ENCODE results near the gene DPH5.

The DPH5 gene

DNA sequence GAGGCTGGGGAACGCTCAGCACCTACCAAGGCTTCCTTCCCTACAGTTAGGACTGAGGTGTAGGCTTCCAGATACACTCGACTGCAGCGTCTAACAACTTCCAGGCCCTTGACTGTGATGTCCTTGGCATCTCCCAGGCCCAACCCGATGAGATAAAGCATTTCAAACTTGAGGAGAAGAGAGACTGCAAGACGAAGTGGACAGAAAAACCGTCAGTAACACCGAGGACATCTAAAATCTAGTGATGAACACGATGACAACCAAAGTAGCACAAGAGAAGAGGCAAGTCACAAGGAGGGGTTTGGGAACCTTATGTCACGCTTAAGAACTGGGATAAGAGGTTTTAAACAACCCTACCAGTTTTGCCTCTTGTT lies 314 bp downstream of the DPH5 start:
- TF ChIP-seq TAF1 (IDR thresholded peaks at IDR 0.05; ENCODE audit: borderline replicate concordance, insufficient read depth, low read length) (no peak), SIN3A (IDR thresholded peaks at IDR 0.05; ENCODE audit: borderline replicate concordance, insufficient read depth, low read length) (no peak), POLR2AphosphoS5 (IDR thresholded peaks at IDR 0.05; ENCODE audit: low read depth, low read length) (no peak), FOXP2 (optimal IDR thresholded peaks at IDR 0.05; ENCODE audit: borderline replicate concordance, extremely low read depth, extremely low read length, insufficient read depth) (no peak)
- TF ChIP-seq, protein P1, sequence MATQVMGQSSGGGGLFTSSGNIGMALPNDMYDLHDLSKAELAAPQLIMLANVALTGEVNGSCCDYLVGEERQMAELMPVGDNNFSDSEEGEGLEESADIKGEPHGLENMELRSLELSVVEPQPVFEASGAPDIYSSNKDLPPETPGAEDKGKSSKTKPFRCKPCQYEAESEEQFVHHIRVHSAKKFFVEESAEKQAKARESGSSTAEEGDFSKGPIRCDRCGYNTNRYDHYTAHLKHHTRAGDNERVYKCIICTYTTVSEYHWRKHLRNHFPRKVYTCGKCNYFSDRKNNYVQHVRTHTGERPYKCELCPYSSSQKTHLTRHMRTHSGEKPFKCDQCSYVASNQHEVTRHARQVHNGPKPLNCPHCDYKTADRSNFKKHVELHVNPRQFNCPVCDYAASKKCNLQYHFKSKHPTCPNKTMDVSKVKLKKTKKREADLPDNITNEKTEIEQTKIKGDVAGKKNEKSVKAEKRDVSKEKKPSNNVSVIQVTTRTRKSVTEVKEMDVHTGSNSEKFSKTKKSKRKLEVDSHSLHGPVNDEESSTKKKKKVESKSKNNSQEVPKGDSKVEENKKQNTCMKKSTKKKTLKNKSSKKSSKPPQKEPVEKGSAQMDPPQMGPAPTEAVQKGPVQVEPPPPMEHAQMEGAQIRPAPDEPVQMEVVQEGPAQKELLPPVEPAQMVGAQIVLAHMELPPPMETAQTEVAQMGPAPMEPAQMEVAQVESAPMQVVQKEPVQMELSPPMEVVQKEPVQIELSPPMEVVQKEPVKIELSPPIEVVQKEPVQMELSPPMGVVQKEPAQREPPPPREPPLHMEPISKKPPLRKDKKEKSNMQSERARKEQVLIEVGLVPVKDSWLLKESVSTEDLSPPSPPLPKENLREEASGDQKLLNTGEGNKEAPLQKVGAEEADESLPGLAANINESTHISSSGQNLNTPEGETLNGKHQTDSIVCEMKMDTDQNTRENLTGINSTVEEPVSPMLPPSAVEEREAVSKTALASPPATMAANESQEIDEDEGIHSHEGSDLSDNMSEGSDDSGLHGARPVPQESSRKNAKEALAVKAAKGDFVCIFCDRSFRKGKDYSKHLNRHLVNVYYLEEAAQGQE (IDR thresholded peaks at IDR 0.05; ENCODE audit: insufficient read depth in 1 of 2, low read depth in 2 of 2, low read length in 2 of 2) = no peak

DNA sequence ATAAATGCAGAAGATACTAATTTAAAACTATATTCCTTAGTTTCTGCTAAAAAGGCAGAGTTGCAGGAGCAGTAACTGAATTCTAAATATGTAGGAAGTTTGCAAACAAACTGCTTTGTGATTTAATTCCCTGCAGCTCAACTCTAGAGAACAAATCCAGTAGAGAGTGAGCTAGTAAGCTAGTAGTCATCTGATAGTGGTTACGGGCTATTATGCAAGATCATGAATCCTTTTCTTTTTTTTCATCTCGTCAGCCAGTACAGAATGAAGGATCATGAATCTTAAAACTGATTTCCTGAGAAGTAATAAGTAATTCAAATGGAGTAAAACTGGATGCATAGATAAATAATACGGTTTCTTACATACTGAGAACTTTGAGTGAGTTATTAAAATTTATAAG lies 3.3 kb downstream of the DPH5 start:
- TF ChIP-seq, protein P1 (IDR thresholded peaks at IDR 0.05; ENCODE audit: insufficient read depth in 1 of 2, low read depth in 2 of 2, low read length in 2 of 2) = no peak
- TF ChIP-seq TAF1 (IDR thresholded peaks at IDR 0.05; ENCODE audit: borderline replicate concordance, insufficient read depth, low read length) (no peak), POLR2AphosphoS5 (IDR thresholded peaks at IDR 0.05; ENCODE audit: low read depth, low read length) (no peak)

DNA sequence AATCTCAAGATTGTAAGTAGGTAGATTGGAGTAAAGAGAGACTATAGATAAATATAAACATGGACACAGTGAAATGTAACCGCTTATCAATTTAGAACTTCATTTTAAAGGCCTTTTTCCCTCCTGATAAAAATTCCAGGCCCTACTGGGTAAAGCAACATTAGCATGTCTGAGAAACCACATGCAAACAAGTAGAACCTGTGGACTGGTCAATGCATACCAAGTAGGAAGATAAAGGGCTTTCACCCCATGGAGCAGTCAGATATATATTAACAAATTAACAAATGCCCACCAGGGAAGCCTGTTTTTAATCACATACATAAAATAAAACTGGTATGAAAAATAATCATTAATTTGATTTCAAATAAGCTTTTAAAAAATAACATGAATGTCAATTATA lies 8.1 kb downstream of the DPH5 start:
- no peak for TF ChIP-seq POLR2AphosphoS5 (IDR thresholded peaks at IDR 0.05; ENCODE audit: low read depth, low read length)

DNA sequence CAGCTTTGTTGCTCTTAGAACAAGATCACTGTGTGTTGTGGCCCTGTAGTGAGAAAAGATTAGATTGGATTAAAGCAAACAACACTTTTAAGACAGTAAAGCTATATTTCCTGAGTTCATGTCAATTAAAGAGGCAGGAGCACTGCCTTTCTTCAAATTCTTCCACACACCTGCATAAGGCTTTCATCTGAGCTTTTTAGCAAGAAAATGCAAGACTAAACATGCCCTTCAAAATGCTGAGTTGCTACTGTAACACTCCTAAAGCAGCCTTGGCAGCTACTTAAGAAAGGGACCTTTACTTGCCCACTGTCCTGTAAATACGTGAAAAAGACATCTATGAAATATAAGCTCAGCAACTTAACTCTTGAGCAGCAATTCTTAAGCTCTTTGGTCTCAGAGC lies 11.8 kb downstream of the DPH5 start:
- TF ChIP-seq FOXP2 (optimal IDR thresholded peaks at IDR 0.05; ENCODE audit: borderline replicate concordance, extremely low read depth, extremely low read length, insufficient read depth) (no peak), TAF1 (IDR thresholded peaks at IDR 0.05; ENCODE audit: borderline replicate concordance, insufficient read depth, low read length) (no peak), SIN3A (IDR thresholded peaks at IDR 0.05; ENCODE audit: borderline replicate concordance, insufficient read depth, low read length) (no peak), POLR2AphosphoS5 (IDR thresholded peaks at IDR 0.05; ENCODE audit: low read depth, low read length) (no peak)
- TF ChIP-seq, protein P1 (IDR thresholded peaks at IDR 0.05; ENCODE audit: insufficient read depth in 1 of 2, low read depth in 2 of 2, low read length in 2 of 2) = no peak

DNA sequence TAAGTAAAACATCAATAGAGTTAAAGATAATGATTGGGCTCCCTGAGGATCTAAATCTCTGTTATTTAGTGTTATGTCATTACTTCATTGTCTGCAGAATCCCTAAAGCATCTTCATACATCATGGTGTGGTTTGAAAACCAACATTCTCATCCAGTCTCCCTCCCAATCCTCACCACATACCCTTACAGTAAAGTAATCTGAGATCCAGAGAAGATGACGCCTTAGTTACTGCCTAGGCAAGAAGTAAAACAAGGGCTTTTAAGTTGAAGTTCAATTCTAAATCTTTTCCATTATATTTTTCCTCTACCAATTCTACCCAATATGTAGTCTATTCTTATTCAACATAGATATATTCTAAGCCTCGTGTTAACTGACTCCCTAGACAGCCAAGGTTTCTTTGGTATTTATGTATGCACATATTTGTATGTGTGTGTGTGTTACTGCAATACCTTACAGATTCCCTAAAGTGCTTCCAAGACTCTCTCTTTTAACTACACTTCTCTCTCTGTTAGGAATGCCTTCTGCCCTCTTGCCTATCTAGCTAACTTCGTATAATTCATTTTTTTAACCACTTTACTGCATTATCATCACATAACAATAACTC lies 17.3 kb downstream of the DPH5 start:
- TF ChIP-seq TAF1 (IDR thresholded peaks at IDR 0.05; ENCODE audit: borderline replicate concordance, insufficient read depth, low read length) = no peak
- TF ChIP-seq, protein P1 (IDR thresholded peaks at IDR 0.05; ENCODE audit: insufficient read depth in 1 of 2, low read depth in 2 of 2, low read length in 2 of 2) = no peak
- TF ChIP-seq POLR2AphosphoS5 (IDR thresholded peaks at IDR 0.05; ENCODE audit: low read depth, low read length) = no peak
- no peak for TF ChIP-seq SIN3A (IDR thresholded peaks at IDR 0.05; ENCODE audit: borderline replicate concordance, insufficient read depth, low read length)

Data from PFSK-1 (cell line).